ENCODE measurements around the gene SUPT3H.

- TF ChIP-seq, protein P1, sequence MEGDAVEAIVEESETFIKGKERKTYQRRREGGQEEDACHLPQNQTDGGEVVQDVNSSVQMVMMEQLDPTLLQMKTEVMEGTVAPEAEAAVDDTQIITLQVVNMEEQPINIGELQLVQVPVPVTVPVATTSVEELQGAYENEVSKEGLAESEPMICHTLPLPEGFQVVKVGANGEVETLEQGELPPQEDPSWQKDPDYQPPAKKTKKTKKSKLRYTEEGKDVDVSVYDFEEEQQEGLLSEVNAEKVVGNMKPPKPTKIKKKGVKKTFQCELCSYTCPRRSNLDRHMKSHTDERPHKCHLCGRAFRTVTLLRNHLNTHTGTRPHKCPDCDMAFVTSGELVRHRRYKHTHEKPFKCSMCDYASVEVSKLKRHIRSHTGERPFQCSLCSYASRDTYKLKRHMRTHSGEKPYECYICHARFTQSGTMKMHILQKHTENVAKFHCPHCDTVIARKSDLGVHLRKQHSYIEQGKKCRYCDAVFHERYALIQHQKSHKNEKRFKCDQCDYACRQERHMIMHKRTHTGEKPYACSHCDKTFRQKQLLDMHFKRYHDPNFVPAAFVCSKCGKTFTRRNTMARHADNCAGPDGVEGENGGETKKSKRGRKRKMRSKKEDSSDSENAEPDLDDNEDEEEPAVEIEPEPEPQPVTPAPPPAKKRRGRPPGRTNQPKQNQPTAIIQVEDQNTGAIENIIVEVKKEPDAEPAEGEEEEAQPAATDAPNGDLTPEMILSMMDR (IDR thresholded peaks at IDR 0.05), result no peak
- no peak for TF ChIP-seq POLR2AphosphoS5 (IDR thresholded peaks at IDR 0.05)
- TF ChIP-seq POLR2A (IDR thresholded peaks at IDR 0.05), result no peak
These were observed 540.5 kb downstream of the SUPT3H start for GRCh38 chr6:44837255-44837654.

Measured in breast epithelium (tissue), 3 donors.